WTC11 (cell line): ENCODE results near the gene TEAD1. TPM values are rescaled to one million over a fixed set of nuclear protein-coding genes. Genes with fewer than 3 reads are reported as not detected.
A peak's percentile ranks its signal among the peaks of the same experiment; 100 is the strongest.

ENCODE experiments used
- ATAC-seq: fragments of 200-7000 bp; cut with Tn5 transposase; 2 replicates; pipeline ENCODE4 v1.10.0; 2021; ENCODE audit warnings: mild to moderate bottlenecking, moderate library complexity
- CTCF ChIA-PET: fragments of 300-600 bp; sonication (Branson Sonifier 250); formaldehyde crosslinking; loops from one replicate; lab custom pipeline; 2021; ENCODE audit warnings: antibody characterized with exemption; lab: Charles Lee
- POLR2A ChIA-PET: fragments of 350-600 bp; sonication (Branson Sonifier 250); formaldehyde crosslinking; loops from one replicate; lab custom pipeline; 2021; ENCODE audit warnings: antibody characterized with exemption; lab: Charles Lee
- DNase-seq: peaks from one replicate; pipeline ENCODE4 v3.0.0; 2021; ENCODE audit warnings: low spot score
- H3K27ac Mint-ChIP-seq: 2 replicates; pipeline ENCODE4 v1.8.0; 2021; ENCODE audit warnings: mixed read lengths
- H3K27me3 Mint-ChIP-seq: 2 replicates; pipeline ENCODE4 v1.8.0; 2021; ENCODE audit warnings: low read depth, mild to moderate bottlenecking, moderate library complexity, mixed read lengths
- H3K36me3 Mint-ChIP-seq: 2 replicates; pipeline ENCODE4 v1.8.0; 2021; ENCODE audit warnings: mixed read lengths
- H3K4me1 Mint-ChIP-seq: 2 replicates; pipeline ENCODE4 v1.8.0; 2022; ENCODE audit warnings: mixed read lengths
- H3K4me3 Mint-ChIP-seq: 2 replicates; pipeline ENCODE4 v1.8.0; 2021; ENCODE audit warnings: mild to moderate bottlenecking, moderate library complexity, mixed read lengths
- H3K9me3 Mint-ChIP-seq: 2 replicates; pipeline ENCODE4 v1.8.0; 2021; ENCODE audit warnings: mixed read lengths
- CREB1 ChIP-seq: sonication (generic); formaldehyde crosslinking; IDR thresholded peaks from 2 replicates; pipeline ENCODE4 v1.8.0; 2023; ENCODE audit warnings: mild to moderate bottlenecking, missing genetic modification reagents
- GABPB1 ChIP-seq: sonication (generic); formaldehyde crosslinking; IDR thresholded peaks from 2 replicates; pipeline ENCODE4 v1.8.1; 2023; ENCODE audit warnings: mild to moderate bottlenecking, missing genetic modification reagents
- IRF1 ChIP-seq: sonication (generic); formaldehyde crosslinking; IDR thresholded peaks from 2 replicates; pipeline ENCODE4 v1.8.0; 2023; ENCODE audit warnings: missing genetic modification reagents
- JAZF1 ChIP-seq: fragments of 250-450 bp; sonication (Bioruptor Pico); IDR thresholded peaks from 2 replicates; pipeline ENCODE4 v1.9.0; 2021; ENCODE audit warnings: moderate library complexity, mild to moderate bottlenecking, inconsistent platforms
- MXD4 ChIP-seq: fragments of 250-450 bp; sonication (Bioruptor Pico); IDR thresholded peaks from 2 replicates; pipeline ENCODE4 v1.8.0; 2021; ENCODE audit warnings: mild to moderate bottlenecking, moderate library complexity, borderline replicate concordance
- MYBL2 ChIP-seq: sonication (generic); formaldehyde crosslinking; IDR thresholded peaks from 2 replicates; pipeline ENCODE4 v1.8.1; 2023; ENCODE audit warnings: mild to moderate bottlenecking, moderate library complexity, missing genetic modification reagents
- NR3C1 ChIP-seq: sonication (generic); formaldehyde crosslinking; conservative IDR thresholded peaks from 2 replicates; pipeline ENCODE4 v1.8.1; 2023; ENCODE audit warnings: low read depth, mild to moderate bottlenecking, missing genetic modification reagents
- RELA ChIP-seq: sonication (generic); formaldehyde crosslinking; IDR thresholded peaks from 2 replicates; pipeline ENCODE4 v1.8.1; 2022; ENCODE audit warnings: missing genetic modification reagents, mild to moderate bottlenecking, borderline replicate concordance
- SOX15 ChIP-seq: fragments of 250-450 bp; sonication (Bioruptor Pico); IDR thresholded peaks from 2 replicates; pipeline ENCODE4 v1.9.0; 2021; ENCODE audit warnings: mild to moderate bottlenecking
- USF2 ChIP-seq: sonication (generic); formaldehyde crosslinking; IDR thresholded peaks from 2 replicates; pipeline ENCODE4 v1.8.1; 2023; ENCODE audit warnings: mild to moderate bottlenecking, missing genetic modification reagents, moderate library complexity
- ZNF138 ChIP-seq: sonication (generic); formaldehyde crosslinking; conservative IDR thresholded peaks from 2 replicates; pipeline ENCODE4 v1.8.1; 2022; ENCODE audit warnings: mild to moderate bottlenecking, moderate library complexity, missing genetic modification reagents
- total RNA-seq: library from RNA; stranded (reverse); gene quantifications from 3 replicates; pipeline ENCODE4 v1.2.3, GENCODE V29; 2021
- TF ChIP-seq, protein P1 (sequence below): sonication (generic); formaldehyde crosslinking; IDR thresholded peaks from 2 replicates; pipeline ENCODE4 v1.8.0; 2022; ENCODE audit warnings: missing genetic modification reagents
- TF ChIP-seq, protein P2 (sequence below): fragments of 250-450 bp; sonication (Bioruptor Pico); IDR thresholded peaks from 2 replicates; pipeline ENCODE4 v1.9.0; 2021; ENCODE audit warnings: mild to moderate bottlenecking
- TF ChIP-seq, protein P3 (sequence below): sonication (generic); formaldehyde crosslinking; IDR thresholded peaks from 2 replicates; pipeline ENCODE4 v1.8.0; 2023; ENCODE audit warnings: mild to moderate bottlenecking, missing genetic modification reagents
- TF ChIP-seq, protein P4 (sequence below): sonication (generic); formaldehyde crosslinking; IDR thresholded peaks from 2 replicates; pipeline ENCODE4 v1.8.0; 2022; ENCODE audit warnings: mild to moderate bottlenecking, missing genetic modification reagents

TEAD1 gene
- total RNA-seq, 1 experiment from 2014 or later = 79.9 TPM

- TF ChIP-seq, protein P1, sequence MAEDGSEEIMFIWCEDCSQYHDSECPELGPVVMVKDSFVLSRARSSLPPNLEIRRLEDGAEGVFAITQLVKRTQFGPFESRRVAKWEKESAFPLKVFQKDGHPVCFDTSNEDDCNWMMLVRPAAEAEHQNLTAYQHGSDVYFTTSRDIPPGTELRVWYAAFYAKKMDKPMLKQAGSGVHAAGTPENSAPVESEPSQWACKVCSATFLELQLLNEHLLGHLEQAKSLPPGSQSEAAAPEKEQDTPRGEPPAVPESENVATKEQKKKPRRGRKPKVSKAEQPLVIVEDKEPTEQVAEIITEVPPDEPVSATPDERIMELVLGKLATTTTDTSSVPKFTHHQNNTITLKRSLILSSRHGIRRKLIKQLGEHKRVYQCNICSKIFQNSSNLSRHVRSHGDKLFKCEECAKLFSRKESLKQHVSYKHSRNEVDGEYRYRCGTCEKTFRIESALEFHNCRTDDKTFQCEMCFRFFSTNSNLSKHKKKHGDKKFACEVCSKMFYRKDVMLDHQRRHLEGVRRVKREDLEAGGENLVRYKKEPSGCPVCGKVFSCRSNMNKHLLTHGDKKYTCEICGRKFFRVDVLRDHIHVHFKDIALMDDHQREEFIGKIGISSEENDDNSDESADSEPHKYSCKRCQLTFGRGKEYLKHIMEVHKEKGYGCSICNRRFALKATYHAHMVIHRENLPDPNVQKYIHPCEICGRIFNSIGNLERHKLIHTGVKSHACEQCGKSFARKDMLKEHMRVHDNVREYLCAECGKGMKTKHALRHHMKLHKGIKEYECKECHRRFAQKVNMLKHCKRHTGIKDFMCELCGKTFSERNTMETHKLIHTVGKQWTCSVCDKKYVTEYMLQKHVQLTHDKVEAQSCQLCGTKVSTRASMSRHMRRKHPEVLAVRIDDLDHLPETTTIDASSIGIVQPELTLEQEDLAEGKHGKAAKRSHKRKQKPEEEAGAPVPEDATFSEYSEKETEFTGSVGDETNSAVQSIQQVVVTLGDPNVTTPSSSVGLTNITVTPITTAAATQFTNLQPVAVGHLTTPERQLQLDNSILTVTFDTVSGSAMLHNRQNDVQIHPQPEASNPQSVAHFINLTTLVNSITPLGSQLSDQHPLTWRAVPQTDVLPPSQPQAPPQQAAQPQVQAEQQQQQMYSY = no peak
- TF ChIP-seq, protein P2, sequence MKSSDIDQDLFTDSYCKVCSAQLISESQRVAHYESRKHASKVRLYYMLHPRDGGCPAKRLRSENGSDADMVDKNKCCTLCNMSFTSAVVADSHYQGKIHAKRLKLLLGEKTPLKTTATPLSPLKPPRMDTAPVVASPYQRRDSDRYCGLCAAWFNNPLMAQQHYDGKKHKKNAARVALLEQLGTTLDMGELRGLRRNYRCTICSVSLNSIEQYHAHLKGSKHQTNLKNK = no peak
- TF ChIP-seq MXD4 (no peak), IRF1 (CRISPR knock-in tag) (no peak), CREB1 (CRISPR knock-in tag) (no peak), NR3C1 (CRISPR knock-in tag) (no peak)
Measured at GRCh38 chr11:12824281-12825041, 150.2 kb downstream of the TEAD1 start (continued).

- no peak overlapping the region for H3K4me3 Mint-ChIP-seq
- ChIA-PET POLR2A (no interaction called here), CTCF (interaction anchor here (0.6 kb wide), 1 partner anchor 496 kb away, joined by 4 read pairs; no protein-coding TSS in a partner anchor)
- H3K27me3 Mint-ChIP-seq = no peaks in the 10 kb centered on the region
- H3K36me3 Mint-ChIP-seq = no peaks in the 10 kb centered on the region
- DNase-seq (no peak), ATAC-seq (no peak)
- TF ChIP-seq USF2 (no peak), MYBL2 (CRISPR knock-in tag) (no peak), RELA (CRISPR knock-in tag) (no peak), JAZF1 (CRISPR knock-in tag) (no peak), GABPB1 (CRISPR knock-in tag) (no peak), ZNF138 (no peak), SOX15 (CRISPR knock-in tag) (no peak)
- TF ChIP-seq, protein P3, sequence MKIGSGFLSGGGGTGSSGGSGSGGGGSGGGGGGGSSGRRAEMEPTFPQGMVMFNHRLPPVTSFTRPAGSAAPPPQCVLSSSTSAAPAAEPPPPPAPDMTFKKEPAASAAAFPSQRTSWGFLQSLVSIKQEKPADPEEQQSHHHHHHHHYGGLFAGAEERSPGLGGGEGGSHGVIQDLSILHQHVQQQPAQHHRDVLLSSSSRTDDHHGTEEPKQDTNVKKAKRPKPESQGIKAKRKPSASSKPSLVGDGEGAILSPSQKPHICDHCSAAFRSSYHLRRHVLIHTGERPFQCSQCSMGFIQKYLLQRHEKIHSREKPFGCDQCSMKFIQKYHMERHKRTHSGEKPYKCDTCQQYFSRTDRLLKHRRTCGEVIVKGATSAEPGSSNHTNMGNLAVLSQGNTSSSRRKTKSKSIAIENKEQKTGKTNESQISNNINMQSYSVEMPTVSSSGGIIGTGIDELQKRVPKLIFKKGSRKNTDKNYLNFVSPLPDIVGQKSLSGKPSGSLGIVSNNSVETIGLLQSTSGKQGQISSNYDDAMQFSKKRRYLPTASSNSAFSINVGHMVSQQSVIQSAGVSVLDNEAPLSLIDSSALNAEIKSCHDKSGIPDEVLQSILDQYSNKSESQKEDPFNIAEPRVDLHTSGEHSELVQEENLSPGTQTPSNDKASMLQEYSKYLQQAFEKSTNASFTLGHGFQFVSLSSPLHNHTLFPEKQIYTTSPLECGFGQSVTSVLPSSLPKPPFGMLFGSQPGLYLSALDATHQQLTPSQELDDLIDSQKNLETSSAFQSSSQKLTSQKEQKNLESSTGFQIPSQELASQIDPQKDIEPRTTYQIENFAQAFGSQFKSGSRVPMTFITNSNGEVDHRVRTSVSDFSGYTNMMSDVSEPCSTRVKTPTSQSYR = no peak
- TF ChIP-seq, protein P4, sequence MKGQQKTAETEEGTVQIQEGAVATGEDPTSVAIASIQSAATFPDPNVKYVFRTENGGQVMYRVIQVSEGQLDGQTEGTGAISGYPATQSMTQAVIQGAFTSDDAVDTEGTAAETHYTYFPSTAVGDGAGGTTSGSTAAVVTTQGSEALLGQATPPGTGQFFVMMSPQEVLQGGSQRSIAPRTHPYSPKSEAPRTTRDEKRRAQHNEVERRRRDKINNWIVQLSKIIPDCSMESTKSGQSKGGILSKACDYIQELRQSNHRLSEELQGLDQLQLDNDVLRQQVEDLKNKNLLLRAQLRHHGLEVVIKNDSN (CRISPR knock-in tag) = no peak
- peak overlapping the region; percentile 34; the same call in 1 of the 2 replicates for H3K27ac Mint-ChIP-seq
- H3K4me1 Mint-ChIP-seq = peaks cover 95% of the 10 kb centered on the region
- no peaks in the 10 kb centered on the region for H3K9me3 Mint-ChIP-seq
Measured at GRCh38 chr11:12826441-12826840, 152.2 kb downstream of the TEAD1 start.
